Body of pancreas (tissue), 4 donors: Measurements from ENCODE around the gene ANKS1B. TPM values are rescaled to one million over a fixed set of nuclear protein-coding genes. Genes with fewer than 3 reads are reported as not detected.

Experiments
- ATAC-seq: fragments of 150-250 bp; one replicate; pipeline ENCODE4 v1.9.1; 2016
- DNase-seq, 4 donors: peaks; one replicate each; pipeline ENCODE4 v3.0.0-alpha.2; 2019
- H3K27ac ChIP-seq, 4 donors: fragments of 200-600 bp; sonication (generic); 1 replicate in 3 of 4; 2 replicates in 1 of 4; pipeline versions ENCODE4 v1.5.1 to v1.6.1; 2016 to 2019; ENCODE audit warnings: mild to moderate bottlenecking in 1 of 4, mixed read lengths in 1 of 4, moderate library complexity in 1 of 4
- H3K27me3 ChIP-seq, 2 donors: fragments of 200-600 bp; sonication (generic); one replicate each; pipeline ENCODE4 v1.6.0; 2016; ENCODE audit warnings: mild to moderate bottlenecking in 1 of 2
- H3K36me3 ChIP-seq, 2 donors: fragments of 200-600 bp; sonication (generic); replicated peaks in 1 of 2; 2 replicates each; pipeline ENCODE4 v1.5.1; 2016; ENCODE audit warnings: low read depth in 2 of 2; ENCODE audit not compliant: insufficient read depth in 1 of 2
- H3K4me1 ChIP-seq: fragments of 200-600 bp; sonication (generic); one replicate; pipeline ENCODE4 v1.6.0; 2016
- H3K4me3 ChIP-seq, 2 donors: fragments of 200-600 bp; sonication (generic); 1 replicate in 1 of 2; 2 replicates in 1 of 2; pipeline ENCODE4 v1.5.1; 2016 to 2019
- H3K9me3 ChIP-seq, 3 donors: fragments of 200-600 bp; sonication (generic); 1 replicate in 2 of 3; 2 replicates in 1 of 3; pipeline ENCODE4 v1.5.1; 2016
- POLR2A ChIP-seq, 3 donors: fragments of 450-650 bp; IDR thresholded peaks; one replicate each; pipeline ENCODE4 v1.6.1; 2016; ENCODE audit warnings: antibody characterized with exemption in 3 of 3, mild to moderate bottlenecking in 2 of 3
- WGBS, 2 donors: methylation state at CpG; one replicate each; pipeline ENCODE4 v1.1.5; 2017; 5-methylcytosine and 5-hydroxymethylcytosine counted together
- intact Hi-C: fragments of 100-400 bp; cut with DNase I; formaldehyde crosslinking; loops from one replicate; pipeline ENCODE4 v1.15.1; 2023
- total RNA-seq, 2 donors: library from RNA; depleted of rRNA; stranded (reverse); fragments of >200 nt; gene quantifications; one replicate each; pipeline ENCODE4 v1.1.0, GENCODE V29; 2016
- TF ChIP-seq, protein P1 (sequence below), 7 experiments: fragments of 450-650 bp in 4 of 7; fragments of 200-600 bp in 3 of 7; sonication (generic) in 3 of 7; IDR thresholded peaks; one replicate each; pipeline ENCODE4 v1.5.1; 2016 to 2019; ENCODE audit warnings: antibody characterized with exemption in 7 of 7

The ANKS1B gene
- total RNA-seq, 2 donors from 2014 or later = 2.1 to 10.2 TPM

DNA sequence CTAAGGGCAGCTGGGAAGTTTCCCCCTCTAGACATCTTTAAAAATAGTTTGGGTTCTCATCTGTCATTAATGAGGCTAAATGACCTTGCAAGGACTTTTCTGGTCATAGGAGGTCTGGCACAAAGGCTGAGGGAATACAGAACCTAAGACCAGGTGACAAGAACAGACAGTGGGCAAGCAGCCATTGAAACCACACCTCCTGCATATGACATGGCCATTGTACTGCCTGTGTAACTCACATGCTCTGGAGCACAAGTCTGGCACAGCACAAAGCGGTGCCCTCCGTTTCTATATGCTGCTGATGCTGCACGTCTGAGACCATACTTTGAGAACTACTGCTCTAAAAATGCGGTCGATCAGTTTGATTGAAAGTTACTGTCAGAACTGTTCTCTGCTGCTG lies 1196.3 kb downstream of the ANKS1B start:
- 64 to 76% methylated on average over 4 to 5 of the region's 5 CpGs for WGBS, 2 donors
- intact Hi-C loops = no loop called here
- no peaks in the 10 kb centered on the region for H3K4me1 ChIP-seq
- ATAC-seq = no peak
- no peaks in the 10 kb centered on the region for H3K27me3 ChIP-seq
- H3K4me3 ChIP-seq = no peak overlapping the region
- peak; percentile 37 to 75 (median 48) for DNase-seq
- H3K36me3 ChIP-seq = no peaks in the 10 kb centered on the region
- H3K27ac ChIP-seq = no peak overlapping the region
- no peak for TF ChIP-seq POLR2A (IDR thresholded peaks at IDR 0.05)
- H3K9me3 ChIP-seq = no peaks in the 10 kb centered on the region

DNA sequence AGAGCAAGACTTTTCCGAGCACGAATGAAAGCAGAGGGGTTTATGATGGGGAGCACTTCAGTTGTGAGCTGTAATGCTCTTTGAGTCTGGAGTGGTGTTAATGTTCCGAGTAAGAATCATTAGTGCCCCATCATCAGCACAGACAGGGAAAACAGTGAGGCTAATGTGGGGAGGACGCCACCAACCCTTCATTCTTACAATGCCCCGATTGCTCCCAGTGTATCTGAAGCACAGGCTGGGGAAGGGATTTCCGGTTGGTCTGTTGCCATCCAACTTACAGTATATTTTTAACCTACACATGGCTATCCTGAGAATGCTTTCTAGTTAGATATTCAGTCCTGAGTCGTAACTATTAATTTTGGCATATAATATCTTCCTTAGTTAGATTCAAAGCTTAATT lies 1198.1 kb downstream of the ANKS1B start:
- Histone ChIP-seq H3K27ac (no peak overlapping the region), H3K4me1 (no peaks in the 10 kb centered on the region), H3K36me3 (no peaks in the 10 kb centered on the region), H3K4me3 (no peak overlapping the region), H3K27me3 (no peaks in the 10 kb centered on the region), H3K9me3 (no peaks in the 10 kb centered on the region)
- intact Hi-C loops = no loop called here
- DNase-seq = no peak
- TF ChIP-seq POLR2A (IDR thresholded peaks at IDR 0.05) = no peak
- TF ChIP-seq, protein P1, sequence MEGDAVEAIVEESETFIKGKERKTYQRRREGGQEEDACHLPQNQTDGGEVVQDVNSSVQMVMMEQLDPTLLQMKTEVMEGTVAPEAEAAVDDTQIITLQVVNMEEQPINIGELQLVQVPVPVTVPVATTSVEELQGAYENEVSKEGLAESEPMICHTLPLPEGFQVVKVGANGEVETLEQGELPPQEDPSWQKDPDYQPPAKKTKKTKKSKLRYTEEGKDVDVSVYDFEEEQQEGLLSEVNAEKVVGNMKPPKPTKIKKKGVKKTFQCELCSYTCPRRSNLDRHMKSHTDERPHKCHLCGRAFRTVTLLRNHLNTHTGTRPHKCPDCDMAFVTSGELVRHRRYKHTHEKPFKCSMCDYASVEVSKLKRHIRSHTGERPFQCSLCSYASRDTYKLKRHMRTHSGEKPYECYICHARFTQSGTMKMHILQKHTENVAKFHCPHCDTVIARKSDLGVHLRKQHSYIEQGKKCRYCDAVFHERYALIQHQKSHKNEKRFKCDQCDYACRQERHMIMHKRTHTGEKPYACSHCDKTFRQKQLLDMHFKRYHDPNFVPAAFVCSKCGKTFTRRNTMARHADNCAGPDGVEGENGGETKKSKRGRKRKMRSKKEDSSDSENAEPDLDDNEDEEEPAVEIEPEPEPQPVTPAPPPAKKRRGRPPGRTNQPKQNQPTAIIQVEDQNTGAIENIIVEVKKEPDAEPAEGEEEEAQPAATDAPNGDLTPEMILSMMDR (IDR thresholded peaks at IDR 0.05) = no peak
- 80 to 87% methylated on average over 7 of the region's 7 CpGs for WGBS, 2 donors
- no peak for ATAC-seq

DNA sequence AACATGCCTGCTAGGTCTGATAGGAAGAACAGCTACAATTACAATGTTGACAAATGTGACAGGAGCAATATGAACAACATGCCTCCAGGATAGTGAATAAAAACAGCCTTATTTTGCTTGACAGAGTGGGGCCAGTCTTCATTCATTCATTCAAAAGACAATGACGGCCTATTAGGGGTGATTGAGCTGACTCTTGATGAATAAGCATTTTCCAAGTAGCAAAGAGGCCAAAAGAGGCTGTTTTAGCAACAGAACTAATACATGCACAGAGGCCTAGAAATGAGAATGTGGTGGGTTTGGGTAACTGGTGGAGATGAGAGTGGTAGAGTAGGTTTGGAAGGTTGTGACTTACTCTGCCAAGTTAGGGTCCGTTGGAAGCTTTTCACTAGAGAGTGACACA lies 1201.3 kb downstream of the ANKS1B start:
- DNase-seq = no peak
- intact Hi-C loops = no loop called here

DNA sequence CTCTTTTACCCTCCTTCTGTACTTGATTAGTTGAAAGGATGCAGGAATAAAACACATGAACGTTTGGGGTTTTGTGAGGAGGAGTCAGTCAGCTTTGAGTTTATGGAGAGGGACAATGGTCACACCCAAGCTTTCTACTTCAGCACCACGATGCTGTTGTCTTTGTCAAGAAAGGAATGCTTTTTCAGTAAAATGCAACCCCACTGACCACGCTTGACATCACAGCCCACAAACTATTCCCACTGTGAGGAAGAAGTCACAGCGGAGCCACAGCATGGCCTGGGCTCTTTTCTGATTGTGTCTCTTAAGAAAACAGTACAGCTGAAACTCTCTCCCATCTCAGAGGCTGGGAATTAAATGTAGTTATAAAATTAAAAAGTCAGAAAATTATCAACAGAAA lies 1204.5 kb downstream of the ANKS1B start:
- no peaks in the 10 kb centered on the region for H3K36me3 ChIP-seq
- ATAC-seq (no peak), DNase-seq (no peak)
- no peaks in the 10 kb centered on the region for H3K9me3 ChIP-seq
- intact Hi-C loops = no loop called here
- H3K27ac ChIP-seq = no peak overlapping the region
- TF ChIP-seq POLR2A (IDR thresholded peaks at IDR 0.05) = no peak
- TF ChIP-seq, protein P1 (IDR thresholded peaks at IDR 0.05) = no peak
- no peaks in the 10 kb centered on the region for H3K27me3 ChIP-seq
- H3K4me1 ChIP-seq = no peaks in the 10 kb centered on the region
- 43 to 59% methylated on average over 4 of the region's 4 CpGs for WGBS, 2 donors
- H3K4me3 ChIP-seq = no peak overlapping the region

More for the DNA sequence above, 1201.3 kb downstream of the ANKS1B start:
- no peak for ATAC-seq
- TF ChIP-seq, protein P1 (IDR thresholded peaks at IDR 0.05) = no peak
- TF ChIP-seq POLR2A (IDR thresholded peaks at IDR 0.05) = no peak
- WGBS, 2 donors = 75 to 94% methylated on average over 2 of the region's 2 CpGs
- H3K27me3 ChIP-seq = no peaks in the 10 kb centered on the region
- no peaks in the 10 kb centered on the region for H3K4me1 ChIP-seq
- no peaks in the 10 kb centered on the region for H3K36me3 ChIP-seq
- no peak overlapping the region for H3K27ac ChIP-seq
- no peak overlapping the region for H3K4me3 ChIP-seq
- H3K9me3 ChIP-seq = no peaks in the 10 kb centered on the region

DNA sequence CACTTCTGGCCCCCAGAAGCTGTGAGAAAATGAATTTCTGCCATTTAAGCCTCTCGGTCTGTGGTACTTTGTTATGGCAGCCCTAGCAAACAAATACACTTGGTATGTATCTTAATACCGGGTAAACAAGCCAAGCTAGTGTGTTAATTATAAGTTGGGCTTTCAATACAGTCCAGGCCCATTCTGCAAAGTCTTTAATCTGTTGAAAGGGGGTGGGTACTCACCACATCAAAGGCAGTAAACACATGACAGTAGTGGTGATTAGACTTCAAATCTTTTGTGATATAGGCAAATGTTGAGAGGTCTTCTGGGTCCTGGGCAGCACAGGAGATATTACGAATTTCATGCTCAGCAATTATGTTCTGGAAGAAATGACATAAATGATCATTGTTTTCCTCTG lies 1211.9 kb downstream of the ANKS1B start:
- Histone ChIP-seq H3K4me3 (no peak overlapping the region), H3K9me3 (no peaks in the 10 kb centered on the region), H3K27ac (no peak overlapping the region), H3K36me3 (no peaks in the 10 kb centered on the region), H3K27me3 (no peaks in the 10 kb centered on the region), H3K4me1 (no peaks in the 10 kb centered on the region)
- ATAC-seq (no peak), DNase-seq (no peak)
- intact Hi-C loops = no loop called here
- 91 to 92% methylated on average over 3 of the region's 3 CpGs for WGBS, 2 donors
- TF ChIP-seq, protein P1 (IDR thresholded peaks at IDR 0.05) = no peak
- TF ChIP-seq POLR2A (IDR thresholded peaks at IDR 0.05) = no peak
